Measurements from ENCODE around the gene UBN2.

UBN2 gene

DNA sequence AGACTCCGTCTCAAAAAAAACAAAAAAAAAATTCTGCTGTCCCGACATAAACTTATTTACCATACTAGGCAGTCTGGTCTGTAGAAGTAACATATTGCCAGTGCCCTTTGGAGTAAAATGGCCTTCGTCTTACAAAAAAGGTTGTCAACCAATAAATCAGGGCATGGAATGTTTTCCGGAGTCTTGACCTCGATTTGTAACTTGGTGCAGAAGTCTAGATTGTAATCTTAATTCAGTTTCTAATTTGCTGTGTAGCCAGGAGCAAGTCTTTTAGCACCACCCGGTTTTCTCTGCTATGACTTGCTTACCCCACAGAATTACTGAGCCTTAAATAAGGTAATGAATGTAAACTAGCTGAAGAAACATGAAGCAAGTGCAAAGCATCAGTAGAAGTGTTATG lies 23.2 kb downstream of the UBN2 start:
- Histone ChIP-seq H3K9me3 (ENCODE audit: control insufficient read depth in 1 of 2, low read length in 2 of 2) (no peaks in the 10 kb centered on the region), H3K27ac (ENCODE audit: low read depth, low read length) (no peak overlapping the region), H3K9ac (ENCODE audit: low read depth in 1 of 2, low read length in 2 of 2) (no peak overlapping the region), H3K4me3 (ENCODE audit: low read depth in 1 of 2, low read length in 2 of 2) (no peak overlapping the region), H3K27me3 (ENCODE audit: control insufficient read depth in 1 of 2, insufficient read depth in 2 of 2, low read length in 2 of 2) (no peaks in the 10 kb centered on the region), H3K36me3 (ENCODE audit: control insufficient read depth in 1 of 2, insufficient read depth in 2 of 2, low read length in 2 of 2) (peaks cover 19 to 40% of the 10 kb centered on the region in 2 donors), H3K4me1 (ENCODE audit: control insufficient read depth in 1 of 2, insufficient read depth in 2 of 2, low read length in 2 of 2) (no peaks in the 10 kb centered on the region)

DNA sequence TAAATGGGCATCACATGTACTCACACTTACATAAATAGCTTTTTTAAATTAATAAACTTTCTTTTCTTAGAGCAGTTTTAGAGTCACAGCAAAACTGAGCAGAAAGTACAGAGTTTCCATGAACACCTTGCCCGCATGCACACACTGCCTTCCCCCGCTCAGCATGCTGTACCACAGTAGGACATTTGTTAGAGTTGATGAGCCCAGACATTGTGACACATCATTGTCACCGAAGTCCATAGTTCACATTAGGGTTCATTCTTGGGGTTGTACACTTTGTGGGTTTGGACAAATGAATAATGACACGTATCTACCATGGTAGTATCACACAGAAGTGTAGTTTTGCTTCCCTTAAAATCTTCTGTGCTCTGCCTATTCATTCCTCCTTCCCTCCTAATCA lies 23.7 kb downstream of the UBN2 start:
- Histone ChIP-seq H3K4me3 (ENCODE audit: low read depth in 1 of 2, low read length in 2 of 2) (no peak overlapping the region), H3K27me3 (ENCODE audit: control insufficient read depth in 1 of 2, insufficient read depth in 2 of 2, low read length in 2 of 2) (no peaks in the 10 kb centered on the region), H3K9ac (ENCODE audit: low read depth in 1 of 2, low read length in 2 of 2) (no peak overlapping the region), H3K27ac (ENCODE audit: low read depth, low read length) (no peak overlapping the region), H3K9me3 (ENCODE audit: control insufficient read depth in 1 of 2, low read length in 2 of 2) (no peaks in the 10 kb centered on the region), H3K4me1 (ENCODE audit: control insufficient read depth in 1 of 2, insufficient read depth in 2 of 2, low read length in 2 of 2) (no peaks in the 10 kb centered on the region), H3K36me3 (ENCODE audit: control insufficient read depth in 1 of 2, insufficient read depth in 2 of 2, low read length in 2 of 2) (peaks cover 19 to 40% of the 10 kb centered on the region in 2 donors)

DNA sequence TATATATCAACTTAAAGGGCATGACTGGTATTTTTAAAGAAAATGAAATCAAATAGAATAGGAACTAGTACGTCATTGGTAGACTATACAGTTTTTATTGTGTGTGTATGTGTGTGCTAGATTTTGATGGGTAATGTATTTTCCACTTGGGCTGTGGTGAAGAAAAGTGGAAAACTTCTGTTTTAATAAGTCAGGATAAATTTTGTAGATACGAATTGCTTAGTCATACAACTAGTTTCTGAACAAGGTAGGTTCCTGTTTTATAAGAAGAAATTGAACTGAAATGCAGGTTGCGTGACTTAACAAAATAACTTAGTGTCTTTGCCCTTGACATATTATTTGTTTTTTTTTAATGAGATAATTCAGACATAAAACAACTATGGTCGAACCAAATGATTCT lies 24.3 kb downstream of the UBN2 start:
- Histone ChIP-seq H3K36me3 (ENCODE audit: control insufficient read depth in 1 of 2, insufficient read depth in 2 of 2, low read length in 2 of 2) (peaks cover 17 to 41% of the 10 kb centered on the region in 2 donors), H3K9ac (ENCODE audit: low read depth in 1 of 2, low read length in 2 of 2) (no peak overlapping the region), H3K27me3 (ENCODE audit: control insufficient read depth in 1 of 2, insufficient read depth in 2 of 2, low read length in 2 of 2) (no peaks in the 10 kb centered on the region), H3K4me3 (ENCODE audit: low read depth in 1 of 2, low read length in 2 of 2) (no peak overlapping the region), H3K9me3 (ENCODE audit: control insufficient read depth in 1 of 2, low read length in 2 of 2) (no peaks in the 10 kb centered on the region), H3K4me1 (ENCODE audit: control insufficient read depth in 1 of 2, insufficient read depth in 2 of 2, low read length in 2 of 2) (no peaks in the 10 kb centered on the region), H3K27ac (ENCODE audit: low read depth, low read length) (no peak overlapping the region)

DNA sequence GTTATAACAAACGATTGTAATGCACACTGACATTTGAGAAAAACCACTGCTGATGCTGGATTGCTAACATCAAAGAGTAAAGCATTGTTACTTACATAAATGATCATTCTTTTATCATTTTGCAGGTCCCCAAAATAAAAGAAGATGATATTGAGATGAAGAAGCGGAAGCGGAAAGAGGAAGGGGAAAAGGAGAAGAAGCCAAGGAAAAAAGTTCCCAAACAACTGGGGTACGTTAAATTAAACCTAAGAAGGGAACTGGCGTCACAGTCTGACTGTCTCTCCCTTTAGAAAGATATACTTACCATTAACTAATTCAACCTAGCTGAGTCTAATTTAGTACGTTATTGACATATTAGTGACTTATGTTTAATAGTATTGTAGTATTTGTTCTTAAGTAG lies 28.1 kb downstream of the UBN2 start:
- Histone ChIP-seq H3K4me1 (ENCODE audit: control insufficient read depth in 1 of 2, insufficient read depth in 2 of 2, low read length in 2 of 2) (no peaks in the 10 kb centered on the region), H3K36me3 (ENCODE audit: control insufficient read depth in 1 of 2, insufficient read depth in 2 of 2, low read length in 2 of 2) (peaks cover 15 to 48% of the 10 kb centered on the region in 2 donors), H3K9ac (ENCODE audit: low read depth in 1 of 2, low read length in 2 of 2) (no peak overlapping the region), H3K9me3 (ENCODE audit: control insufficient read depth in 1 of 2, low read length in 2 of 2) (no peaks in the 10 kb centered on the region), H3K27me3 (ENCODE audit: control insufficient read depth in 1 of 2, insufficient read depth in 2 of 2, low read length in 2 of 2) (no peaks in the 10 kb centered on the region), H3K4me3 (ENCODE audit: low read depth in 1 of 2, low read length in 2 of 2) (no peak overlapping the region), H3K27ac (ENCODE audit: low read depth, low read length) (no peak overlapping the region)

DNA sequence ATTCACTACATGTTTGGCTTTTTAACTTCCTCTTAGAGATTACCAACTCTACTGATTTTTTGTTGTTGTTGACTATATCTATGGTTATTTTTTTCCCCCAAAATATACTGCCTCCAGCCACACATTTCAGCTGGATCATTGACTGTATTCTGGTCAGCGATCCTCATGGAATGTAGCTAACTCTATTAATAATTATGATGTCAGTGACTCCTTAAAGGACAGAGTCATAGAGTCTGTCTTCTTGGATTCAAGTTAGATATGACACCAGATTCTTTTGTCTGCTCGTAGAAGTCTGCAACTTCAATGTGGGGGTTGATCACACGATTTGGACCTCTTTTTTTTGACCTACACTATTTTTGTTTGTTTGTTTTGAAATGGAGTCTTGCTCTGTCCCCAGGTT lies 33.2 kb downstream of the UBN2 start:
- H3K27me3 ChIP-seq (ENCODE audit: control insufficient read depth in 1 of 2, insufficient read depth in 2 of 2, low read length in 2 of 2), result no peaks in the 10 kb centered on the region
- no peak overlapping the region for H3K9ac ChIP-seq (ENCODE audit: low read depth in 1 of 2, low read length in 2 of 2)
- H3K36me3 ChIP-seq (ENCODE audit: control insufficient read depth in 1 of 2, insufficient read depth in 2 of 2, low read length in 2 of 2), result peaks cover 23 to 67% of the 10 kb centered on the region in 2 donors
- H3K27ac ChIP-seq (ENCODE audit: low read depth, low read length), result no peak overlapping the region
- no peaks in the 10 kb centered on the region for H3K9me3 ChIP-seq (ENCODE audit: control insufficient read depth in 1 of 2, low read length in 2 of 2)
- H3K4me3 ChIP-seq (ENCODE audit: low read depth in 1 of 2, low read length in 2 of 2), result no peak overlapping the region
- no peaks in the 10 kb centered on the region for H3K4me1 ChIP-seq (ENCODE audit: control insufficient read depth in 1 of 2, insufficient read depth in 2 of 2, low read length in 2 of 2)

DNA sequence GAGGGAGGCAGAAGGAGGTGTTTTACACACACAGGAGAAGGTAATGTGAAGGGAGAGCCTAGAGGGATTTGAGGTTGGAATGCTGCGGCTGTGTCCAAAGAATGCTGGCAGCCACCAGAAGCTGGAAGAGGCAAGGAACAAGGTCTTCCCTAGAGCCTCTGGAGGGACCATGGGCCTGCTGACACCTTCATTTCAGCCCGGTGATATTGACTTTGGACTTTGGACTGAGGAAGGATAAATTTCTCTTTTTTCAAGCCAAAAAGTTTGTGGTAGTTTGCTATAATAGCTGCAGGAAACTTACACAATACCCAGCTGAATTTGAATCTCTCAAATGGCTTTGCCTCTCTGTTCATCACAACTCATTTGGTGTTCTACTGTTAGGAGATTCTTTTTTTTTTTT lies 34.6 kb downstream of the UBN2 start:
- no peaks in the 10 kb centered on the region for H3K9me3 ChIP-seq (ENCODE audit: control insufficient read depth in 1 of 2, low read length in 2 of 2)
- H3K27me3 ChIP-seq (ENCODE audit: control insufficient read depth in 1 of 2, insufficient read depth in 2 of 2, low read length in 2 of 2), result no peaks in the 10 kb centered on the region
- no peak overlapping the region for H3K9ac ChIP-seq (ENCODE audit: low read depth in 1 of 2, low read length in 2 of 2)
- no peak overlapping the region for H3K4me3 ChIP-seq (ENCODE audit: low read depth in 1 of 2, low read length in 2 of 2)
- no peaks in the 10 kb centered on the region for H3K4me1 ChIP-seq (ENCODE audit: control insufficient read depth in 1 of 2, insufficient read depth in 2 of 2, low read length in 2 of 2)
- H3K27ac ChIP-seq (ENCODE audit: low read depth, low read length), result no peak overlapping the region
- peaks cover 31 to 66% of the 10 kb centered on the region in 2 donors for H3K36me3 ChIP-seq (ENCODE audit: control insufficient read depth in 1 of 2, insufficient read depth in 2 of 2, low read length in 2 of 2)

DNA sequence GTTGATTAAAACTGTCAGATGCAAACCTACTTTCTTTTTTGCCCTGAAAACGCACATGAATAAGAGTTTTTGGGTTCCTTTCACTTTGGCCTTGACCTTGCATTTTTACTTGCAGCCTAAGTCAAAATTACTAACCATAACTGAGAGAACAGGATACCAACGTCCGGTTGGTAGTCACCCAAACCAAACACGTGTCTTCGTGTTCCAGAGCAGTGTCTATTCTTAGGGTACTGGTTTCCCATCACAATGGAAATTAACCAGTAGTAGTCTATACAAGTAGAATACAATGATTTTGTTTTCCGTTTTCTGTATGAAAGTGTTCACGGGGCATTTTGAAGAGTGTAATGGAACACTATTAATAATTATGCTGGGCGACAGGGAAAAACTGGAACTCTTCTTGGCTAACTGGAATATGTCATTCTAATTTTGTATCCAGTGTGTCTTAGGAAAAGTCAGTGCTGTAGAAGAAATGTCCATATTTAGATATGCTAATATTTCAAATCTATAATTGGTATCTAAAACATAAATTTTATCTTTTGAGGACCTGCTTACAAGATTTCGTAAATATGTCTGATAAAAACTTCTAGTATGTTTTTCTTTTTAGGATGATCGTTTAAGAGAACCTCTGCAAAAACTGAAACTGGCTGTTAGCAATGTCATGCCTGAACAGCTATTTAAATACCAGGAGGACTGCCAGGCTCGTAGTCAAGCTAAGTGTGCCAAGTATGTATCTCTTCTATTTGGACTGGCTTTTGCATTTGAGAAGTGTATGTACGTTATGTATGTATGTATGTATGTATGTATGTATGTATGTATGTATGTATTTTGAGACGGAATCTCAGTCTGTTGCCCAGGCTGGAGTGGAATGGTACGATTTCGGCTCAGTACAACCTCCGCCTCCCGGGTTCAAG lies 40.9 kb downstream of the UBN2 start:
- peaks cover 26 to 69% of the 10 kb centered on the region in 2 donors for H3K36me3 ChIP-seq (ENCODE audit: control insufficient read depth in 1 of 2, insufficient read depth in 2 of 2, low read length in 2 of 2)
- H3K4me3 ChIP-seq (ENCODE audit: low read depth in 1 of 2, low read length in 2 of 2), result no peak overlapping the region
- no peak overlapping the region for H3K9ac ChIP-seq (ENCODE audit: low read depth in 1 of 2, low read length in 2 of 2)
- H3K9me3 ChIP-seq (ENCODE audit: control insufficient read depth in 1 of 2, low read length in 2 of 2), result no peaks in the 10 kb centered on the region
- no peaks in the 10 kb centered on the region for H3K4me1 ChIP-seq (ENCODE audit: control insufficient read depth in 1 of 2, insufficient read depth in 2 of 2, low read length in 2 of 2)
- no peaks in the 10 kb centered on the region for H3K27me3 ChIP-seq (ENCODE audit: control insufficient read depth in 1 of 2, insufficient read depth in 2 of 2, low read length in 2 of 2)
- H3K27ac ChIP-seq (ENCODE audit: low read depth, low read length), result no peak overlapping the region

DNA sequence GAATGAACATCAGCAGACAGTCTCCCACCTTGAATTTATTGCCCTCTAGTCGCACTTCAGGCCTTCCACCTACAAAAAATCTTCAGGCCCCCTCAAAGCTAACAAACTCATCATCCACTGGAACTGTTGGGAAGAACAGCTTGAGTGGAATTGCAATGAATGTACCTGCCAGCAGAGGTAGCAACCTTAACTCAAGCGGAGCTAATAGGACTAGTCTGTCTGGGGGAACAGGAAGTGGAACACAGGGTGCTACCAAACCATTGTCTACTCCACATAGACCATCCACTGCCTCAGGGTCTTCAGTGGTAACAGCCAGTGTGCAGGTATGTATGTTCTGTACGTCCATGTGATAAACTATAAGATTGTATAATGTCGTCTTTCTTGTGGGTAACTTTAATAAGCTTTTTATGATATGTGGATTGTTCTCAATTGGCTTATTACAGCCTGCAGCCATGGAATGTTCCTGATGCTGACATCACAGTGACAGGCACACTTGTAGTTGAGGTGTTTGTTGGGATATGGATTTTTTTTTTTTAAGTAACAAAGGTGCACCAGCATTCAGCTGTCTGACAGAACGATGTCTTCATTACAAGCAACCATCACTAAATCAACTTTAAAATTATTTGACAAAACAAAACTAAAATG lies 53.3 kb downstream of the UBN2 start:
- no peaks in the 10 kb centered on the region for H3K27me3 ChIP-seq (ENCODE audit: control insufficient read depth in 1 of 2, insufficient read depth in 2 of 2, low read length in 2 of 2)
- no peak overlapping the region for H3K9ac ChIP-seq (ENCODE audit: low read depth in 1 of 2, low read length in 2 of 2)
- no peak overlapping the region for H3K4me3 ChIP-seq (ENCODE audit: low read depth in 1 of 2, low read length in 2 of 2)
- H3K36me3 ChIP-seq (ENCODE audit: control insufficient read depth in 1 of 2, insufficient read depth in 2 of 2, low read length in 2 of 2), result peaks cover 16 to 29% of the 10 kb centered on the region in 2 donors
- no peaks in the 10 kb centered on the region for H3K9me3 ChIP-seq (ENCODE audit: control insufficient read depth in 1 of 2, low read length in 2 of 2)
- no peaks in the 10 kb centered on the region for H3K4me1 ChIP-seq (ENCODE audit: control insufficient read depth in 1 of 2, insufficient read depth in 2 of 2, low read length in 2 of 2)
- no peak overlapping the region for H3K27ac ChIP-seq (ENCODE audit: low read depth, low read length)

DNA sequence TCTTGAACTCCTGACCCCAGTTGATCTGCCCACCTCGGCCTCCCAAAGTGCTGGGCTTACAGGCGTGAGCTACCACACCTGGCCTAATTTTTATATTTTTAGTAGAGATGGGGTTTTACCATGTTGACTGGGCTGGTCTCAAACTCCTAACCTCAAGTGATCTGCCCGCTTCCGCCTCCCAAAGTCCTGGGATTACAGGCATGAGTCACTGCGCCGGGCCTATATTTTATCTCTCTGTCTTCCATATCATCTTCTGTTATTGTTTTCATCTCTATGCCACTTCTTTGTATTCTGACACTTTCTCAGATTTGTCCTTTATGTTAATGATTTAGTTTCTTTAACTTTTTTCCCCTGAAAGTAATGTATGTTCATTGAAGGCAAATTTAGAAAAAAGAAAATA lies 55.1 kb downstream of the UBN2 start:
- Histone ChIP-seq H3K27me3 (ENCODE audit: control insufficient read depth in 1 of 2, insufficient read depth in 2 of 2, low read length in 2 of 2) (no peaks in the 10 kb centered on the region), H3K36me3 (ENCODE audit: control insufficient read depth in 1 of 2, insufficient read depth in 2 of 2, low read length in 2 of 2) (peaks cover 16 to 29% of the 10 kb centered on the region in 2 donors), H3K9ac (ENCODE audit: low read depth in 1 of 2, low read length in 2 of 2) (no peak overlapping the region), H3K27ac (ENCODE audit: low read depth, low read length) (no peak overlapping the region), H3K4me1 (ENCODE audit: control insufficient read depth in 1 of 2, insufficient read depth in 2 of 2, low read length in 2 of 2) (no peaks in the 10 kb centered on the region), H3K9me3 (ENCODE audit: control insufficient read depth in 1 of 2, low read length in 2 of 2) (no peaks in the 10 kb centered on the region), H3K4me3 (ENCODE audit: low read depth in 1 of 2, low read length in 2 of 2) (no peak overlapping the region)

DNA sequence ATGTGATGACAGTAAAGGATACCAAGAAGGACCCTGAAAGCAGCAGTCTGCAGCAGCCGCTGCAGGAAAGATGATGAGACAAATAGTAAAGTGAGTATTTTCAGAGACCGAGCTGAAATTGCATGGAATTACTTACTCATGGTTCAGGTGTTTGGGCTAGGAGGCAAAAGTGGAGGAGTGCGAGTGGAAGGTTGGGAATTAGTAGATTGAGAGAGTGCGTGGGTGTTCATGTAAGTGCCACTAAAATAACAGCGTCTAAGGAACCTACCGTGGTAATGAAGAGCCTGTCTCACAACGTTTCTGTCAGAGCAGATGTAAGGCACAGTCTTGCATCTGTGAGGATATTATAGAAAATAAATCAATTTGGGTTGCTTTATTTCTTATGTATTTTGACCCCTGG lies 61.8 kb downstream of the UBN2 start:
- Histone ChIP-seq H3K36me3 (ENCODE audit: control insufficient read depth in 1 of 2, insufficient read depth in 2 of 2, low read length in 2 of 2) (peaks cover 4 to 6% of the 10 kb centered on the region in 2 donors), H3K4me3 (ENCODE audit: low read depth in 1 of 2, low read length in 2 of 2) (no peak overlapping the region), H3K4me1 (ENCODE audit: control insufficient read depth in 1 of 2, insufficient read depth in 2 of 2, low read length in 2 of 2) (peaks cover 7 to 8% of the 10 kb centered on the region in 2 donors), H3K9me3 (ENCODE audit: control insufficient read depth in 1 of 2, low read length in 2 of 2) (no peaks in the 10 kb centered on the region), H3K9ac (ENCODE audit: low read depth in 1 of 2, low read length in 2 of 2) (no peak overlapping the region), H3K27me3 (ENCODE audit: control insufficient read depth in 1 of 2, insufficient read depth in 2 of 2, low read length in 2 of 2) (no peaks in the 10 kb centered on the region), H3K27ac (ENCODE audit: low read depth, low read length) (no peak overlapping the region)
